CD4-positive, alpha-beta T cell treated with Interleukin-6 for 4 hours (primary cell): ENCODE results near the gene MYO19.

Source experiments
- DNase-seq: peaks from one replicate; pipeline ENCODE4 v3.0.0-alpha.2; 2020; ENCODE audit warnings: mixed read lengths

MYO19 gene, protein sequence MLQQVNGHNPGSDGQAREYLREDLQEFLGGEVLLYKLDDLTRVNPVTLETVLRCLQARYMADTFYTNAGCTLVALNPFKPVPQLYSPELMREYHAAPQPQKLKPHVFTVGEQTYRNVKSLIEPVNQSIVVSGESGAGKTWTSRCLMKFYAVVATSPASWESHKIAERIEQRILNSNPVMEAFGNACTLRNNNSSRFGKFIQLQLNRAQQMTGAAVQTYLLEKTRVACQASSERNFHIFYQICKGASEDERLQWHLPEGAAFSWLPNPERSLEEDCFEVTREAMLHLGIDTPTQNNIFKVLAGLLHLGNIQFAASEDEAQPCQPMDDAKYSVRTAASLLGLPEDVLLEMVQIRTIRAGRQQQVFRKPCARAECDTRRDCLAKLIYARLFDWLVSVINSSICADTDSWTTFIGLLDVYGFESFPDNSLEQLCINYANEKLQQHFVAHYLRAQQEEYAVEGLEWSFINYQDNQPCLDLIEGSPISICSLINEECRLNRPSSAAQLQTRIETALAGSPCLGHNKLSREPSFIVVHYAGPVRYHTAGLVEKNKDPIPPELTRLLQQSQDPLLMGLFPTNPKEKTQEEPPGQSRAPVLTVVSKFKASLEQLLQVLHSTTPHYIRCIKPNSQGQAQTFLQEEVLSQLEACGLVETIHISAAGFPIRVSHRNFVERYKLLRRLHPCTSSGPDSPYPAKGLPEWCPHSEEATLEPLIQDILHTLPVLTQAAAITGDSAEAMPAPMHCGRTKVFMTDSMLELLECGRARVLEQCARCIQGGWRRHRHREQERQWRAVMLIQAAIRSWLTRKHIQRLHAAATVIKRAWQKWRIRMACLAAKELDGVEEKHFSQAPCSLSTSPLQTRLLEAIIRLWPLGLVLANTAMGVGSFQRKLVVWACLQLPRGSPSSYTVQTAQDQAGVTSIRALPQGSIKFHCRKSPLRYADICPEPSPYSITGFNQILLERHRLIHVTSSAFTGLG

GRCh38 chr17:36534840-36535668, at the start of gene MYO19, which contains the start of gene PIGW:
TSS of gene MYO19 (minus strand) at chr17:36534868. CDS start at chr17:36532538, 2,330 bp downstream.
TSS of gene PIGW (plus strand) at chr17:36534987. CDS start at chr17:36537102, 2,115 bp downstream.
- DNase-seq: peak; percentile 89

GRCh38 chr17:36583787-36584186, 49.1 kb upstream of the MYO19 start:
- DNase-seq: no peak

DNA sequence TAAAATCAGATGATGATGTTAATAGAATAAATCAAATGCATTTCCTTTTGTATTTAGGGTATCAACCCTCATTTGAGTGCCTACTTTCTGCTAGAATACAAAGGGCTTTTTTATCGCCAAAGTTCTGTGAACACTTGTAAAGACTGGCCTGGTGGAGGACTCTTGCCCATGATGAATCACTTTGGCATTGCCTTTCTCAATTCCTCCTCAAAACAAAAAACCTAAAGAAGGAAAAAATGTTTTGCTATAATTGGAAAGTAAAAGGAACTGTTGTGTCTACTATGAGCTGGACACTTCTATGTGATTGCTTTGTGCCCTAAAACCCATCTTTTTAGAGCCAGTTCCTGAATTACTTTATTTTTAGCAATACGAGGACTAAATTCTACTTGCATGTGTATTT, 44.0 kb upstream of the MYO19 start:
- DNase-seq: no peak

DNA sequence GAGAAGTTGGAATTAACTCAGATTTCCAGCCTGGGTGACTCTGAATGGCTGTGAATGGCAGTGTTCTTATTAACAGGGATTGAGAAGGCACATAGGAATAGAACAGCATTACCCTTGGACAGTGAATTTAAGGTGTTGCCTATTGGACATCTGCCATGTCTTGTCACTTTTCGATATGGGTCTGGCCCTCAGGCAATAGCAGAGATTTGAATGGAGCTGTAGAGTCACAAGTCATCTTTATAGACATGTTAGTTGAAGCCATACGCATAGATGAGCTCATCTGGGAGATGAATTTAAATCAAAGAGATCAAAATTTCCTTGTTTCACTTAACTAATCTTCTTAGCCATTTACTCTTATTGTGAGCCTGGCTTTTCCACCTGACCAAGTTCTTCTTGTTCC, 42.1 kb upstream of the MYO19 start:
- DNase-seq: no peak

DNA sequence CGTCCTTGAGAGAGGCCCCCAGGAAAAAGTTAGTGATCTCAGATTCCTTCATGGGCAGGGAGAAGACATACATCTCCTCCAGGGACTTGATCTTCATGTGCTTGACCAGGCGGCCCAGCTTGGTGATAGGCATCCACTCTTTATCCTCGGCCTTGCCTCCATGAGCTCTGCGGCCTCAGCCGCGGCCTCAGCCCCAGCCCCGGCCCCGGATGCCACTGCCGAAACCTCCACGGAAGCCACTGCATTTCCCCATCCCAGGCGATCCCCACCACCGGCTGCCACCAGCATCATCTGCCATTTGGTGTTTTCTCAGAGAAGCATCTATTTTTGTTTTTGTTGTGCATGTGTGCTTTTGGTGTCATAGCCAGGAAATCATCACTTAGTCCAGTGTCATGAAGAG, 40.4 kb upstream of the MYO19 start:
- DNase-seq: no peak

GRCh38 chr17:36566081-36566480, 31.4 kb upstream of the MYO19 start:
- no peak for DNase-seq

DNA sequence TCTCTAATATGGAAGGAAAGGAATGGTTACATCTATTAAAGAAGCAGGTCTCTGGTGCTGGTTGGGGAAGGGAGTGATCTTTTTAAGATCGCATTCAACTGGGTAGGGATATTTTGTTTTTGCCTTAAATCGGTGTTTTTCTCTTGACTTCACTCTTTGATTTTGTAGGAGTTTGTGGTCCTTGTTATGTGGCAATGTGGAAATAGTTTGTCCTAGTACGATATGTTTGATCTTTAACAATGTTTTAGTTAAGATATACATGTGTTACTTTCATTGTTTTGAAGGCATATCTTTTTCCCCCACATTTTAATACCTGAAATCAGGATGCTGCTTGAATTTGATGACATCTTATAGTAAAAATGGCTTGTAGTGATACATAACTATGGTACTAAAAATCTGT, 18.8 kb upstream of the MYO19 start:
- no peak for DNase-seq

DNA sequence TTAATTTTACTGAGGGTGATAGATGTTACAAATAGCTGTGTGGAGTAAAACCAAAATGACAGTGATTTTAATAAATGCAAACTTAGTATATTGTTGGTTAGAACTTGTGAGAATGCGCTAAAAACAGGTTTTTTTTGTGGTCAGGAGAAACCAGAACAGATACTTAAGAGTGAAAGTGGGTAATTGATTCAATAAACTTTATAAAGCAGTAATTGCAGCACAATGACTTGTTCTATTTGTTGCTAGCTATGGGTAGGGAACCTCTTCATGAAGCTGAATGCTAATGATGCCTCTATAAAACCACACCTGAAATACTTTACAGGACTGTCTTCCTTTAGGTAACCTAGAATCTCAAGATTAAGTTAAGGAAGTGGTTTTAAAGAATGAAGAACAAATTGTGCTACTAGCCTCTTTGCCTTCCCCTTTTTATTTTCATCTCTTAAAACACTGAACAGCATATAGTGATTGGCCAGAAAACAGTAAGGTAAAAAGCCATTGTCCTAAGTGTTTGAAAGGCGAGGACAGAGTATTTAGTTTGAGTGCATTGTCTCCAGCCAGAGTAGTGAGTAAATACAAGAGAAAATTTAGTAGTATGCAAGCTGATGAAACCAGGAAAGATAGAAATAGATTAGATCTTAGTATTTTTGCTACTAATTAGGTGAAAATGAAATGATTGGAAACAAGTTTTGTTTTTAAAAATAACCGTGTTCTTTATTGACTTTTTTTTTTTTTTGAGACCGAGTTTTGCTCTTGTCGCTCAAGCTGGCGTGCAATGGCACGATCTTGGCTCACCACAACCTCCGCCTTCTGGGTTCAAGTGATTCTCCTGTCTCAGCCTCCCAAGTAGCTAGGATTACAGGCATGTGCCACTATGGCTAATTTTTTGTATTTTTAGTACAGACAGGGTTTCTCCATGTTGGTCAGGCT, 16.1 kb upstream of the MYO19 start:
- DNase-seq: no peak

- no peak for DNase-seq
These were observed 13.1 kb upstream of the MYO19 start for GRCh38 chr17:36547776-36548175.

GRCh38 chr17:36546418-36547093, 11.9 kb upstream of the MYO19 start:
- DNase-seq: no peak

DNA sequence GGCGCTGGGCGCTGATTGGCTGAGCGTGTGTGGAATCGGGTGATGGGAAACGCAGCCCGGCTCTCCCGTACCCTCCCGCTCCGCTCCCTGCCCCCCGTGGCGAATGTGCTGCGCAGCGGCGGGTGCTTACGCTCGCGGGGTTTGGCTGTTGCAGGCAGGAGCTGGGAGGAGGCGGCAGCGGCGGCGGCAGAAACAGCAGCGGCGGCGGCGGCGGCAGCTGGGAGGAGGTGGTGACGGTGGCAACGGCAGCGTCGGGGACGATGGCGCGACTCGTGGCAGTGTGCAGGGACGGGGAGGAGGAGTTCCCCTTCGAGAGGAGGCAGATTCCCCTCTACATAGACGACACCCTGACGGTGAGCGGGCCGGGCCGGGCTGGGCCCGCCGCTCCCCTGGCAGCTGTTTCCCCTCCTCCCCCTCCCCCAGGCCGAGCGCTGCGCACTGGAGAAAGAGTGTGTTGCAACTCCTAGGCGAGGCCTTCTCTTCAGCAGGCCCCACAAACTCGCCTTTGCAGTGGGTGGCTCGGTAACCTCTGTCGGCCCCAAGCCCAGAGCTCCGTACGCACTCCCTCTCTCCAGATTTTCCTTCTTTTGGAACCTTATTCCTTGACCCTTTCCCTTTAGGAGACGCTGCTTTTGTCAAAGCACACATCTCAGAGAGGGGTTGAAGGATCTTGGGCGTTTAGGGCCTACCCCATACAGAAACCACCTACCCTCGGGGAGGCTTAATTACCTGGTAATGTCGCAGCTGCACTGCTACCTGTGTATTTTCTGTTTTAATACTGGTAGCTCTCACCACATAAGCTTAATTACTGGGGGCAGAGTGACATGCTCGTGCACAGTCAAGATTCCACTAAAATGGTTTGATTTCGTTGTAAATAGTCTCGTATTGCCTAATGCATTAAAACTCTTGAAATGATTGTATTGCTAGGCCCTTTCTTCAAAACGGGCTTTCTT, 11.1 kb upstream of the MYO19 start:
- DNase-seq: peak; percentile 96

- no peak for DNase-seq
These were observed 10.4 kb upstream of the MYO19 start for GRCh38 chr17:36545077-36545464.

DNA sequence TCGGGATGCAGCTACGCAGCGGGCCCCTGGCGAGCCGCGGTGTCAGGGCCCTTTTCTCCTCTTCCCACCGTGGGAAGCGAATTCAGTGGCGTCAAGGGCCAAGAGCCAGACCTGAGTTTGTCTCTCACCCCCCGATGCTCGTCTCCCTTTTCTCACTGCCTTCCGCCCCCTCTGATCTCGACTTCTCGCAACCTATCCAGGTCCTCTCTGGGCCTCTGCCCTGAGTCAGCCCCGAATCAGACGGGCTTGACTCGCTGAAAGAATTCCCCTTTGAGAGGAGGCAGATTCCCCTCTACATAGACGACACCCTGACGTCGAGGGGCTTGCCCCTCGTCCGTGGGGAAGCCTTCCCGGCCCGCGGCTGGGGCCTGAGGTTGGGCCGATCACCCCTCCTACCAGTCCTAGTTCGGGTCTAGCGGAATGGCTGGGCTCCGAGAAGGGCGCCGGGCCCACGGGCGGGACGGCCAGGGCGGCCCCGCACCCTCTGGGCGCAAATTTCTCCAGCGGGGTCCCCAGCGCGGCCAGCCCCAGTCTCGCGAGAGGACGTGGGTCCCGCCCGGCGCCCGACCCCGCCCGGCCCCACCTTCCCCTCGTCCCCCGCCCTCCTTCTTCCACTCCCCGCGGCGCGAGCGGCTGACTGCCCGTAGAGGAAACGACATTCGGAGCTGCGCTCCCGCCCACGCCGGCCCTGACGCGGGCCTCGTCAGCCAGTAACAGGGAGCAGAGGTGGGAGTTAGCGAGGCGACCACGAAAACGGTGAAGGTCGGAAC, 9.8 kb upstream of the MYO19 start, which contains the start of gene GGNBP2:
GGNBP2 (plus strand) TSS at position 613 of the 770 bp plus-strand sequence. CDS start 806 bp downstream, outside the sequence.
- DNase-seq: peak; percentile 94

GRCh38 chr17:36544044-36544306, 9.3 kb upstream of the MYO19 start:
- peak; percentile 19 for DNase-seq

DNA sequence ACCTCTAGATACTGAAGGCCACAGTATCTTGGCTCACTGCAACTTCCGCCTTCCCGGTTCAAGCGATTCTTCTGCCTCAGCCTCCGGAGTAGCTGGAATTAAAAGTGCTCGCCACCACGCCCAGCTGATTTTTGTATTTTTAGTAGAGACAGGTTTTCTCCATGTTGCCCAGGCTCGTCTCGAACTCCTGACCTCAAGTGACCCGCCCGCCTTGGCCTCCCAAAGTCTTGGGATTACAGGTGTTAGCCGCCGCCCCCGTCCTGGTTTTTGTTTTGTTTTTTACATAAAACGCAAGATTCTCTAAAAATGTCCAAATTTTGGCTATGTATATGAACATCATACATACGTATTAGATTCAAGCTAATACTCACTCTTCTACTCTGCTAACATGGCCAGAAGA, 8.1 kb upstream of the MYO19 start:
- DNase-seq: no peak

- no peak for DNase-seq
These were observed 6.0 kb upstream of the MYO19 start for GRCh38 chr17:36540696-36541095.

DNA sequence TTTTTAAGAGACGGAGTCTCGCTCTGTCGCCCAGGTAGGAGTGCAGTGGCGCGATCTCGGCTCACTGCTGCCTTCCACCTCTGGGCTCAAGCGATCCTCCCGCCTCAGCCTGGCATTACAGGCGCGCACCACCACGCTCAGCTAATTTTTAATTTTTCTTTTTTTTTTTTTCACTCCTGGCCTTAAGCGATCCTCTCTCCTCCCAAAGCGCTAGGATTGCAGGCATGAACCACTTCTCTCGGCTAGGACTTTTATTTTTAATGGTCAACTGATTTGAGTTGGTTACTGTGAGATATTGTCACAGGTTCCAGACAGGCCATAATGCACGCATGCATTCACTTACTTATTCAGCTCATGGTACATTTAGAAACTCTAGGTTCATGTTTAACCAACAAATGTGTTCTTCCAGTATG, 1.0 kb upstream of the MYO19 start:
- no peak for DNase-seq

GRCh38 chr17:36533935-36534839, 481 bp downstream of the MYO19 start:
- DNase-seq: peak; percentile 57
